Measurements from ENCODE around the gene CFAP221.

GRCh38 chr2:119608553-119608952, 64.3 kb downstream of the CFAP221 start:
- TF ChIP-seq CTCF (optimal IDR thresholded peaks at IDR 0.05 in 1 of 3, IDR thresholded peaks at IDR 0.05 in 1 of 3, conservative IDR thresholded peaks at IDR 0.05 in 1 of 3; ENCODE audit: extremely low read depth in 1 of 3, insufficient read depth in 2 of 3, low read length in 3 of 3) (no peak), EZH2 (IDR thresholded peaks at IDR 0.05; ENCODE audit: low read length) (no peak)

Data from keratinocyte (primary cell).